ENCODE results near the gene AK1.

- no peak for TF ChIP-seq CTCF (IDR thresholded peaks at IDR 0.05)
- TF ChIP-seq POLR2A (IDR thresholded peaks at IDR 0.05) = no peak
Observed at GRCh38 chr9:127862075-127863011, 15.1 kb downstream of the AK1 start.

All from adrenal gland (tissue), 5 donors.